HUES64 (cell line): ENCODE data around the gene DEXI.

Source experiments
- H3K27ac ChIP-seq: 2 replicates; pipeline ENCODE4 v1.7.0; 2013; ENCODE audit warnings: low read depth, low read length, inconsistent platforms
- H3K27me3 ChIP-seq: 2 replicates; pipeline ENCODE4 v1.6.1; 2013; ENCODE audit warnings: mild to moderate bottlenecking, low read length; ENCODE audit not compliant: insufficient read depth
- H3K36me3 ChIP-seq: 2 replicates; pipeline ENCODE4 v1.6.1; 2013; ENCODE audit warnings: mild to moderate bottlenecking, low read length; ENCODE audit not compliant: insufficient read depth
- H3K4me1 ChIP-seq: 2 replicates; pipeline ENCODE4 v1.6.1; 2013; ENCODE audit warnings: mild to moderate bottlenecking, low read length, moderate library complexity; ENCODE audit not compliant: insufficient read depth
- H3K4me3 ChIP-seq: 2 replicates; pipeline ENCODE4 v1.5.1; 2013; ENCODE audit warnings: mild to moderate bottlenecking, low read length, moderate library complexity
- H3K9ac ChIP-seq: 2 replicates; pipeline ENCODE4 v1.6.1; 2013; ENCODE audit warnings: mild to moderate bottlenecking, low read depth, low read length
- H3K9me3 ChIP-seq: 2 replicates; pipeline ENCODE4 v1.6.1; 2013; ENCODE audit warnings: low read depth, low read length; ENCODE audit not compliant: insufficient read depth
- WGBS: fragments of 150-250, 120-280 bp; methylation state at CpG from one replicate; pipeline ENCODE4 v1.1.7; 2013; ENCODE audit warnings: missing lambda C conversion rate; 5-methylcytosine and 5-hydroxymethylcytosine counted together

Gene DEXI

DNA sequence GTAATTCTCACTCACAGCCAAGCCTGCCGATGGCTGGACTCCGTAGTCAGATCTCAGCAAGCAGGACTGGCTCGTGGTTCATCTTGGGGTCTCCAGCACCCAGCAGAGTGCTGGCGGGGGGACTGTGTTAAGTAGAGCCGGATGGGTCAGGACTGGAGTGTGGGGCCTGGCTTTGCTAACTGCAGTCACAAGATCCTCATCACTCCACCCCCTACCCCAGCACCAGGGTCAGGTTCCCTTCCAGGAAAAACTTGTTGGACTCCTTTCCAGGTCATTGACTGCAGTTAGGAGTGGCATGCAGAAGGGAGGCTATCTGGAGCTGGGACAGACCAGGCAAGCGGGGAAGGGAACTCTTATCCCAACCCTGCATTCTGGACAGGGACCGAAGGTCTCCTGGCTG is 59.3 kb downstream of the DEXI start:
- Histone ChIP-seq H3K9me3 (no peaks in the 10 kb centered on the region), H3K27me3 (peaks cover 32% of the 10 kb centered on the region), H3K36me3 (no peaks in the 10 kb centered on the region), H3K4me3 (no peak overlapping the region), H3K27ac (no peak overlapping the region), H3K9ac (no peak overlapping the region), H3K4me1 (0 out of 2 replicates have a peak, but pooled peaks cover 7% of the 10 kb centered on the region)
- WGBS, result 96% methylated on average over 7 of the region's 7 CpGs

DNA sequence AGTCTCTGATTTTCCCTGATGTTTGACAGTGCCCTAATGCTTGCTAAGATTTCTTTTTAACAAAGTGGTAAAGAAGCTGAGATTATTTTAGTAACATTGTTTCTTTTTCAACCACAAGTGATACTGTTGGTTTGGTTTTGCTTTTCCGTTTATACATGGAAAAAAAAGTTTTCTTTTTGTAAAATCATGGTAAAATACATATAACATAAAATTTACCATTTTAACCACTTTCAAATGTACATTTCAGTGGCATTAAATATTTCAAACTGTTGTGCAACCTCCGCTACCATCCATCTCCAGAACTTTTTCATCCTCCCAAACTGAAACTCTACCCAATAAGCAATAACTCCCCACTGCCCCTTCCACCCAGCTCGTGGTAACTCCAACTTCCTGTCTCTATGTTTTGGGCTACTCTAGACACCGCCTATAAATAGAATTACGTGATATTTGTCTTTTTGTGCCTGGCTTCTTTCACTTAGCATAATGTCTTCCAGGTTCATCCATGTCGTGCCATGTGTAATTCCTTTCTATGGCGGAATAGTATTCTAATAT is 60.7 kb downstream of the DEXI start:
- H3K36me3 ChIP-seq, result no peaks in the 10 kb centered on the region
- H3K27me3 ChIP-seq, result peaks cover 43% of the 10 kb centered on the region
- no peaks in the 10 kb centered on the region for H3K9me3 ChIP-seq
- 91% methylated on average over 6 of the region's 7 CpGs for WGBS
- H3K4me1 ChIP-seq, result 0 out of 2 replicates have a peak, but pooled peaks cover 7% of the 10 kb centered on the region
- no peak overlapping the region for H3K4me3 ChIP-seq
- no peak overlapping the region for H3K27ac ChIP-seq
- no peak overlapping the region for H3K9ac ChIP-seq

DNA sequence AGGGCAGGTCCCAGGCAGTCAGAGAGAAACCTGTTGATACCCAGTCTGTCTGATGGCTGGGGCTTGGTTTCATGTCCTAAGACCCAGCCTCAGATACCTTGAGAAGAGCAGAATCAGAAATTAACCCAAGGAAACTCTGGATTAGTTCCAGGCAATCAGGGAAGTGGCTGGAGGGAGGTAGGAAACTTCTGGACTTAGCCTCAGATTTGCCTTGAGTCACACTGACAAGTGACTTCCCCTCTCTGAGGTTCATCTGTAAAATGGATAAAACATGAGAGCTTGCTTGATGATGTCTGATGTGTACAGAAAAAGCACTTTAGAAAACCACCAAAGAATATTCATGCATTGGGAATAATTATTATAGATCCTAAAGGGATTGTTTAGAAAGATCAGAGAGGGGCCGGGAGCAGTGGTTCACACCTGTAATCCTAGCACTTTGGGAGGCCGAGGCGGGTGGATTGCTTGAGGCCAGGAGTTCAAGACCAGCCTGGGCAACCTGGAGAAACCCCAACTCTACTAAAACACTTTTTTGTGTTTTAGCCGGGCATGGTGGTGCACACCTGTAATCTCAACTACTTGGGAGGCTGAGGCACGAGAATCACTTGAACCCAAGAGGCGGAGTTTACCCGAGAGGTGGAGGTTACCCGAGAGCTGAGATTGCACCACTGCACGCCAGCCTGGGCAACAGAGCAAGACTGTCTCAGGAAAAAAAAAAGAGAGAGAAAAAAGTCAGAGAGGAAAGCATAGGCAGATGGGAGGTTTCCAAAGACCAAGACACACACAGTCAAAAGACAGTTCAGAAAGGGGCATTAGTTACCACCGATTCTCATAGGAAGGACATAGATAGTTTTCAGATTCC is 61.4 kb downstream of the DEXI start:
- no peak overlapping the region for H3K27ac ChIP-seq
- H3K9ac ChIP-seq, result no peak overlapping the region
- peaks cover 43% of the 10 kb centered on the region for H3K27me3 ChIP-seq

DNA sequence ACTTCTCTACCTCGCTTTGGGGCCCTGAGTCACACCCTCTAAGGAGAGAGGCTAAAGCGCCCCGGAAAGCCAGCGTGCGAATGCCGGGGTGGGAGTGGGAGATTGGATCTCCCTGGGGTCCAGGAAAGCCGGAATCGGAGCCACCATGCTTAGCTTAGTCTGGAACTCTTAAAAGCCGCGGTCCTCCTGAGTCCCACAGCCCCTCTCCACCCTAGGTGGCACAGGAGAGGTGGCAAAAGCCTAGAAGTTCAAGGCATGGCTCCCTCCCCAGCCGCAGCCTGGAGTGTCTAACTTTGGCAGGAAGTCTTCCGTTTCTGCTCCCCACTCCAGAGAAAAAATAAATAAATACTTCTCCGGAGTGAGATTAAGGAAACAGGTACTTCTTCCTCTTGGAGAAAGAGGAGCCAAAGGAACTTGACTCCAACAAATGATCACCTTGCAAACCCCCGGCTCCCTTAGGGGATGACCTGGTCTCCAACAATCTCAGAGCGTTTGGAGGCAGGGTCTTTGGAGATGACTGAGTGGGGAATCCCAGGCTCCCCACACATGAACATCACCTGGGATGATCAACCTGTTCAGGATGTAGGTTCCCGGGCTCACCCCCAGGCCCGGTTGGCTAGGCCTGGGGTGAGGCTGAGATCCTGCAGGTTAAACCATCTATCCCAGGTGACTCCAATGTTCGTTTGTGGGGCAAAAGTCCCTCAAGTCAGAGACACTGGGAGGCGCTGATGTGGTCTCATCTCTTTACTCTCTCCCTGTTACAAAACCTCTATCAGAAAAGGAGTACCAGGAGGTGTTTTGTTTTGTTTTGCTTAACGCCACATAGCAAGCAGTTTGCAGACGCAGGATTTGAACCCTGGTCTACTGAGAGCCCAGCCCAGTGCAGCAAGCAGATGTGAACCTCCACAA is 62.3 kb downstream of the DEXI start:
- Histone ChIP-seq H3K4me1 (0 out of 2 replicates have a peak, but pooled peaks cover 7% of the 10 kb centered on the region), H3K9me3 (no peaks in the 10 kb centered on the region), H3K27ac (no peak overlapping the region), H3K9ac (no peak overlapping the region), H3K36me3 (no peaks in the 10 kb centered on the region), H3K27me3 (peaks cover 43% of the 10 kb centered on the region), H3K4me3 (peak overlapping the region; percentile 54; the same call in 1 of the 2 replicates)
- 78% methylated on average over 19 of the region's 21 CpGs for WGBS

More for the DNA sequence above, 61.4 kb downstream of the DEXI start:
- Histone ChIP-seq H3K9me3 (no peaks in the 10 kb centered on the region), H3K4me3 (no peak overlapping the region), H3K4me1 (0 out of 2 replicates have a peak, but pooled peaks cover 7% of the 10 kb centered on the region), H3K36me3 (no peaks in the 10 kb centered on the region)
- 93% methylated on average over 10 of the region's 10 CpGs for WGBS
